Measurements from ENCODE around the gene CRYBA2.

Gene CRYBA2

DNA sequence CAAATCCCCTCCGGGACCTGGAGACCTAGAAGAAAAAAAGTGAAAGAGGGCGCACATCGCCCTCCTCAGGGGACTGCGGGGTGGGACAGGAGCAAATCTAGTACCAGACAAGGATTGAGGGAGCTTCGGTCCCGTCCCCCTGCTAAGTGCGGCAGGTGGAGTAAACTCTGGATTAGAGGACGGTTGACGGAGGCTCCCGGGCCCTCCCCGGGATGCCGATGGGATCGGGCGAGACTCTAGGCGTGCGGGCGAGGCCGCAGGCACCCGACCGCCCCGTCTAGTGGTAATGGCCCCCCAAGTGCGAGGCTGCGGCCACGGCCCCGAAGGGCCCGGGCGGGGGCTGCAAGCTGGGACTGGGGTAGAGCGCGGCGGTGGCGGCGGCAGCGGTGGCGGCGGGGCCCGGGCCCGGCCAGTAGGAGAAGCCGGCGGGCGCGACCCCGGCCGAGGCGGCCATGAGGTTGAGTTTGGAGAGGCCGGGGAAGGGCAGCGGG, 11.8 kb downstream of the CRYBA2 start:
- no peak for DNase-seq

GRCh38 chr2:218980735-218981389, 12.4 kb downstream of the CRYBA2 start:
- DNase-seq: no peak

GRCh38 chr2:218979846-218980734, 13.1 kb downstream of the CRYBA2 start:
- DNase-seq: peak; percentile 89

DNA sequence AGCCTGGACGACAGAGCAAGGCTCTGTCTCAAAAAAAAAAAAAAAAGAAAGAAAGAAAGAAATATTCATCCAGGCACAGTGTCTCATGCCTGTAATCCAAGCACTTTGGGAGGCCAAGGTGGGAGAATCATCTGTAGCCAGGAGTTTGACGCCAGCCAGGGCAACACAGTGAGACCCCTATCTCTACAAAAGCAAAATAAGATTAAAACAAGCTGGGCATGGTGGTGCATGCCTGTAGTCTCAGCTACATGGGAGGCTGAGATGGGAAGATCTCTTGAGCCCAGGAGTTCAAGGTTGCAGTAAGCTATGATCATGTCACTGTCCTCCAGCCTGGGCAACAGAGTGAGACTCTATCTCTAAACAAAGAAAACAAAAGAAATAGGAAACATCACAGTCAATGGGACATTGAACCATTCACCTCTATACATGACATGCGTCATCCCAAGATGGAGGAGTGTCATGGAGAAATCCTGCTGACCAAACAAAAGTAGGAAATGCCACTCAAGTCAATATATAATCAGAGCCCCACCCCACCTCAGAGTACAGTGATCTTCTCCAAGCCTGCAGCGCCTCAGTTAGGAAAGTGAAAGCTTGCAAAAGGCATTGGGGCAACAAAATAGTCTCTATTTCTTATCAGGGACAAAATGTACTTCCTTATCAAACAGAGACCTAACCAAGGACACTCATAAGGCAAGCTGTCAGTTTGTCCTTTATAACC, 18.0 kb downstream of the CRYBA2 start:
- no peak for DNase-seq

- no peak for DNase-seq
Observed at GRCh38 chr2:218970894-218971293, 22.3 kb downstream of the CRYBA2 start.

DNA sequence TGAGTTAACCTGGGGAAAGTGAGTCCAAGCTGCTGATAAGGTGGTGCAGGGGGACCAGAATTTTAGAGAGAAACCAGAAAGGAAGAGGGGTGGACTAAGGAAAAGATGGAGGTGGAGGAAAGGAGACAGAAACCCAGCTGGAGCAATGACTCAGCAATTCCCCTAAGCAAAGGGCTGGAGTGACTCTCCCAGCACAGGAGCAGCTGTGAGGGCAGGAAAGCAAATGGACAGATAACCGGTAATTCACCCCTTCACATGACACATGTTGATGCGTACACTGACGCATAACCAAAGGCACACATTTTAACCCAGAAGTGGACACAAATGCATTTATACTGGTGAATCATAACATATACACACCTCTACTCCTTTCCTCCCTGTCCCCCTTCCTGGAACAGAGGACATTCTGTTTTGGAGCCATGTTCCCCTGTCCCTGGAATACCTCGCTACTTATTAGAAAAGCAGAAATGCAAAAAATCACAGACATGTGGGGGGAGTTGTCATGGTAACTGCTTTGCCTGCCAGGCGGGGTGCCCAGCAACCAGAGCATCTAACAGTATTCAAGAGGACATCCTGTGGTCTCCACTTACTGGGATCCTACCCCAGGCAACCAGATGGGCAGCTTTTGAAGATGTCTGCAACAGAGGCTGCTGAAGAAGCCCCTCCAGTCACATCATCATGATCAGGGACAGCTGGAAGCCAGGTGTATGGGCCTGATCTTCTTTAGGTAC, 29.0 kb downstream of the CRYBA2 start:
- no peak for DNase-seq

- no peak for DNase-seq
Observed at GRCh38 chr2:218963601-218964000, 29.6 kb downstream of the CRYBA2 start.

DNA sequence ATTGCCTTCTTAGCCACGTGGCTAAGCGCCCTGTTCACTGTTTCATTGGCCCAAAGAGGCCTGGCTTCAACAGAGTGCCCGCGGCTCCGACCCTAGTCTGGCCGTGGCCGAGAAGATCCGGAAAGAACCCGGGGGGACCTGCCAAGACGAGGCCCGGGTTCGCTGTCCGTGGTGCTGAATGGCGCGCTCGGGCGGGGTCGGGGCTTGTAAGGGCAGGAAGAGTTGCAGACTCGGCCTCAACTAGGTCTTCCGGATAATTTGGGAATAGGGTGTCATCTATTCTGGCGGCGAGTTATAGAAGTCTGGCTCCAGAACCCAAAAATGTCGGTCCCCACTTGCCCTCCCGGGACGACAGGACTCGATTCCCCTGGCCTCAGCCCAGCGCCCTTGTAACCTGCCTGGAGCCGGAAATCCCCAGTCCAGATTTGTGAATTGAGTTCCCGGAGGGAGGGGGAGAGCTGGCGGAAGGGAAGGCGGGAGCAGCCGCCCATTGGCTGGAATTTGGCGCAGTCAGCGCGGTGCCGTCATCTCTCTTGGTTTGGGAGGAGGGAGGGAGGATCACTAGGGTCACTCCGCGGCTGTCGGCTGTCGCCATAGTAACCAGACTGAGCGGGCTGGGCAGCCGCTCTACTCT, 30.2 kb downstream of the CRYBA2 start:
- DNase-seq: peak; percentile 69

DNA sequence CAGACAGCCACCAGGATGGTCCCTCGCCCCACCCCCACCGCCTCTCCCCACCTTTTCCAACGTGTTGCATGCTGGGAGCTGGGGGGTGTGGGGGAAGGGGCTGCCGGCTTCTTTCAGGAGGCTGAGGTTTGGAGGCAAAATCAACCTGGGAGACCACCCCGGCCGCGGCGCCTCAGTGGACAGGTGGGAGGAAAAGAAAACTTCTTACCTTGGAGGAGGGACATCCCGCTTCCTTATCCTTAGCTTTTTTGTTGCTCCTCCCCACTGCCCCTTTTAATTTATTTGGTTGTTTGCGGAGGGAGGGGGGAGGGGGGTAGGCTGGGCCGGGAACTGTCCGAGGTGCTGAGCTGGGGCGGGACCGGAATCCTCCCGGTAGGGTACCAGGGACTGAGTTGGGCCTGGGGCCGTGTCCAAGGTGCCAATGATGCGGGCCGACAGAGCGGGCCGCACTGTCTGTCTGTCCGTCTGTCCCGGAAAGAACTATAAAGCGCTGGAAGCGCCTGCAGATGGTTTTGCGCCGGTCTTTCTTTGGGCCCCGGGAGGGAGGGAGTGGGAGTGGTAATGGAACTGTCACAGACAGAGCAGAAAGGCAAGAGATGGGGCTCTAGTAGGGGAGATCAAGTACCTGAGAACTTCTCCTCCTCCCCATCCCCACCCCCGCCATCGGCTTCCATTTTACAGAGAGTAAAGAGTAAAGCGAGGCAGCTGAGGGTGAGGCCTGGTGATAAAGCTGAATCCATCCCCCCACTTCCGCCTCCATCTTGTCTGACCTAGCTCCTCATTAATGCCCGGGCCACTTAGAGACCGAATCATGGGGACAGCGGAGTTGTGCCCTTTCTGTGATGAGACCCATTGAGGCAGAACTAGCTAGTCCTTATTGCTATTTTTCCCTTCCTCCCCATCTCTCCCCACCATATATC, 31.3 kb downstream of the CRYBA2 start:
- peak; percentile 36 for DNase-seq

DNA sequence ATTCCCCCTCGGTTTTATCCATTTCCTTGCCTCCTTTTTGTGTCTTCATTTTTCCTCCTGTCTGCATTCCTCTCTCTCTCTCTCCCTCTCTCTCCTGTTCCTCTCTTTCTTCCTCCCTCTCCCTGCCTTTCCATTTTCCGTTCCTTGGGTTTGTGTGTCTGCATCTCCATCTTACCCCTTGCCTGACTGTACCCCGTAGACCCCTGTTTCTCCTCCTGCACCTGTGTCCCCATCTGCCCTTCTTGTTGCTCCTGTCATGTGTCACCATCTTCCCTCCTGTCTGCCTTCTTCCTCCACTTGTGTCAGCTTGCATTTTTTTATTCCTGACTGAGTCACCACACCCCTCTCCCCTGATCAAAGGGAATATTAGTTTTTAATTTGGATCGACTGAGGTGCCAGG, 32.0 kb downstream of the CRYBA2 start:
- DNase-seq: no peak

DNA sequence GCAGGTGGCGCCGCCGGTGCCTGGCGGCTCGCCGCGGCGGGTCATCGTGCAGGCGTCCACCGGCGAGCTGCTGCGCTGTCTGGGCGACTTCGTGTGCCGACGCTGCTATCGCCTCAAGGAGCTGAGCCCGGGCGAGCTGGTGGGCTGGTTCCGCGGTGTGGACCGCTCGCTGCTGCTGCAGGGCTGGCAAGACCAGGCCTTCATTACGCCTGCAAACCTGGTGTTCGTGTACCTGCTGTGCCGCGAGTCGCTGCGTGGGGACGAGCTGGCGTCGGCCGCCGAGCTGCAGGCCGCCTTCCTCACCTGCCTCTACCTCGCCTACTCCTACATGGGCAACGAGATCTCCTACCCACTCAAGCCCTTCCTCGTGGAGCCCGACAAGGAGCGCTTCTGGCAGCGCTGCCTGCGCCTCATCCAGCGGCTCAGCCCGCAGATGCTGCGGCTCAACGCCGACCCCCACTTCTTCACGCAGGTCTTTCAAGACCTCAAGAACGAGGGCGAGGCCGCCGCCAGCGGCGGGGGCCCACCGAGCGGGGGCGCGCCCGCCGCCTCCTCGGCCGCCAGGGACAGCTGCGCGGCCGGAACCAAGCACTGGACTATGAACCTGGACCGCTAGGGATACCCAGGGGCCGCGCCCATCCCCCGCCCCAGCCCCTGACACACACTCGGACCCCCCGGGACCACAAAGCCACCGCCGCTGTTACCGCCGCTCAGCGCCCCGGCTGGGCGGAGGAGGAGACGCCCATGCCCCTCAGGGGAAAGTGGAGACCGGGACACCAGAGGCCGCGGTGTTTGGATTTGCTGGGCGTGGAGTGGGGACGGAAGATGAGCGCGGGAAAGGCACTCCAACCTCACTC, 32.7 kb downstream of the CRYBA2 start:
- DNase-seq: no peak

- DNase-seq: no peak
Observed at GRCh38 chr2:218959761-218960308, 33.4 kb downstream of the CRYBA2 start.

DNA sequence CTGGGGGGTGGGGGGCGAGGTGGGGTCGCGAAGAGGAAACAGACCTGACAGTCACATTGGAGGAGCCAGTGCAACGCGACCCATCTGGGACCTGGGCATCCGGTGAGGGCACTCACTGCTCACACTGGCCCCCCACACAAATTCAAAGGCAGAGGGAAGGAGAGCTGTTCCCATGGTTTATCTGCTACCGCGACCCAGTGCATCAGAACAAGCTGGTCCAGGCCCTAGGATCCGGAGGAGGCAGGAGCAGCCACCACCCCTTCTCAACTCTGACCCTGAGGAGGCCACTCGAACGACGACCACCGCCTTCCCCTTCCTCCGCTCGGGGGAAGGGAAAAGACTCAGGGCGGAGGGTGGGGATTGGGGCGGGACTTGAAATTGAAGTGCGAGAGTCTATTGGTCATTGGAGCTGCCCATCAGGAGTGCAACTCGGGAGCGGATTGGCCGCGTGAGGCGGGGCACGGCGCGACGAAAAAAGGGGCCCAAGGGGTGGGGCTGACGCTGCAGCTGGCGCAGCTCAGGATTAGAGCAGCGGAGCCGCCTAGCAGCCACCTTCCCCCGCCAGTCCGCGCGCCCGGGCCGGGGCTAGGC, 34.0 kb downstream of the CRYBA2 start, which contains the start of gene CDK5R2:
TSS of gene CDK5R2 (plus strand) at position 526 of the 591 bp plus-strand sequence. CDS start 155 bp downstream, outside the sequence.
- DNase-seq: peak; percentile 62

GRCh38 chr2:218958276-218958675, 34.9 kb downstream of the CRYBA2 start:
- DNase-seq: no peak

DNA sequence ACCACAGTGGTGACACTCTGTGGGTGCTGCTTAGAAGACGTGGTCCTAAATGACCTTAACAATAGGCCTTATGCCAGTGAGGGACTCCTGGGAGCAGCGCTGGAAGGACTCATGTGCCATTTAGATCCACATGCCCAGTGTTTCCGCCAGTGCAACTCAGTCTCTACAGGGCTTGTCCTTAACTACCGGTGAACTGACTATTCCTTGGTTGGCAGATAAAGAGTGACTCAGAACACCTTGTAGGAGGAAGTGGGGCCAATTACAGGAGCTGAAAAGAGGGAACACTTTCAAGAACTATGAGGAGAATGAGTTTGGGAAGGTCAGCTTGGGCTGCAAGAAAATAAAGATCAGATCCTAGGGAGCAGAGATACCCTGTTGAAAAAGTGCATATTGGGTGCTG, 35.6 kb downstream of the CRYBA2 start:
- DNase-seq: no peak

DNA sequence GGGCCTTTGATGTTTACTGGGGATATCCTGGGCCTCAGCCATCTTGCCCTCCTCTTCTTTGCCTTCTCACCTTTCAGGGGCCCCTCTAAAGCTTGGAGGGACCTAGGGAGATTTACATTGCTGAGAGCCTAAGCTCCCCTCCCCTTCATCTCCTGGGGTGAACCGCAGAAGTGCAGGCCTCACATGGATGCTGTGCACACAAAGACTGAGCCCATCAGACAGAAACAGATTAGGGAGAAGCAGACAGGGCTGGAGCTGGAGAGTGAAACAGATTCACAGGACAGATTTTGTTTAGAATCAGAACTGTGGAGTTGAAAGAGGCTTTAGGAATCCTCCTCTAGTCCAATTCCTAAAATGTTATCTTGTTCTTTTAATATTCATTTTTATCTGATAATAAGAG, 37.2 kb downstream of the CRYBA2 start:
- DNase-seq: no peak

- no peak for DNase-seq
Observed at GRCh38 chr2:218954541-218955300, 38.5 kb downstream of the CRYBA2 start.

DNA sequence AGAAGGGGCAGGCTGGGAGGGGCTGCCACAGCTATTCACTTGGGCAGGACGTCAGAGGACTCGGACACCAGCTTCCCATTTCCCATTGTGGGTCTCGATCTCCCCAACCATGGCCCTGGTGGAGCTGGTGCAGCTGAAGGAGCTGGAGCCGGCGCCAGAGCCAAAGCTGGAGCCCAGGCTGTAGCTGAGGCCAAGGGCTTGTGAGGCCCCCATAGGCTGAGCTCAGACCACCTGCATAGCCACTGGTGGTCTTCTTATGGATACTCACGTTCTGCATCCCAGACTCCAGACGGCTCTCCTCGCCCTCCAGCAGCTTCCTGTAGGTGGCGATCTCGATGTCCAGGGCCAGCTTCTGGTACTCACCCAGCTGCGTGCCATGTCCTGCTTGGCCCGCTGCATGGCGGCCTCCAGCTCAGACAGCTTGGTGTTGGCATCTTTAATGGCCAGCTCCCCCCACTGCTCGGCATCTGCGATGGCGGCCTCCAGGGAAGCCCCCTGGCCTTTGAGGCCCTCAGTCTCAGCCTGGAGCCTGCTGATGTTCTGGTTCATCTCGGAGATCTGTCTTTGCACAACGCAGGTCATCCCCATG, 39.8 kb downstream of the CRYBA2 start:
- DNase-seq: no peak
